Activated CD4-positive, alpha-beta T cell treated with anti-CD3 and anti-CD28 coated beads, Interleukin-2, amount 50 U/mL, for 4 hours (primary cell): ENCODE measurements around the gene PPM1B.
A peak's percentile ranks its signal among the peaks of the same experiment; 100 is the strongest.

ENCODE experiments used
- DNase-seq, 2 experiments: peaks; one replicate each; pipeline ENCODE4 v3.0.0-alpha.2; 2020

PPM1B gene

DNA sequence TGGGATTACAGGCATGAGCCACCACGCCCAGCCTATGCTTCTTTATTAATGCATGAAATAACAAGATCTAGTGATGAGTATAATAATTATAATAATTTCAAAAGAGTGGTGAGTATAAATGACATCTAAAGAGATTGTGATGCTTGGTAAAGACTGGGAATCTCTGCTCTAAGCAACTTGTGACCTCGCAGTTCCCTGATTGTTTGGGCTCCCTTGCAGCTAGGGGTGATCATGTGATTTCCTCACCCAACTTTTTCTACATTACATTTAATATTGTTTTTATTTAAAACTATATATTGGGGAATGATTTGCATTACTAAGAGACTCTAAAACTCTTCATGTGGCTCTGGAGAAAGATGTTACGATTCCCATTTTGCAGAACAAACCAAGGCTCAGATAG is 4.1 kb upstream of the PPM1B start:
- no peak for DNase-seq

GRCh38 chr2:44166096-44166495 is 2.6 kb upstream of the PPM1B start:
- no peak for DNase-seq

DNA sequence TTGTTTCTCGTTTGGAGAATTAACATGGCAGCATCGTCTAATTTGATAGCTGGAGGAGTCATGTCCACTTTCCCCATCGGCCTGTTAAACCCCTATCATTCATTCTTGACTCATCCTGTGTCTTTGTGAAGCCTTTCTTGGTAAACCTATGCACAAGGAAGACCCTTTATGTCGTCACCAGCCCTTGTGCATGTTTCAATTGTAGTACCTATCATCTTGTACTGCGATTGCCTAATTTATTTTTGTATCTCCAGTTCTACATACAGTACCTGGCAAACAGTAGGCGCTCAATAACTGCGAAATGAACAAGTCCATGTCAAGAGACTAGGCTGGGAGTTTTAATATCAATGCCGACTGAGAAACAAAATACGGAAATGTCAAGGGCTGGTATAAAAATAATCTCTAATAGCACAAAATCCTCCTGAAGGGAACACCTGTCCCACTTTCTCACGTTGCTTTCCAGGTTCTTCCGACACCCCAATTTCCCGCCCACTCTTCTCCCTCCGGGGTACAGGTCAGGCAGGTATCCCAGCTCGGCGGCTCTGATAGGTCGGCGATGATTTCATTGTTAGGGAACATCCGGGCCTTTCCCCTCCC is 1.3 kb upstream of the PPM1B start:
- DNase-seq = no peak

DNA sequence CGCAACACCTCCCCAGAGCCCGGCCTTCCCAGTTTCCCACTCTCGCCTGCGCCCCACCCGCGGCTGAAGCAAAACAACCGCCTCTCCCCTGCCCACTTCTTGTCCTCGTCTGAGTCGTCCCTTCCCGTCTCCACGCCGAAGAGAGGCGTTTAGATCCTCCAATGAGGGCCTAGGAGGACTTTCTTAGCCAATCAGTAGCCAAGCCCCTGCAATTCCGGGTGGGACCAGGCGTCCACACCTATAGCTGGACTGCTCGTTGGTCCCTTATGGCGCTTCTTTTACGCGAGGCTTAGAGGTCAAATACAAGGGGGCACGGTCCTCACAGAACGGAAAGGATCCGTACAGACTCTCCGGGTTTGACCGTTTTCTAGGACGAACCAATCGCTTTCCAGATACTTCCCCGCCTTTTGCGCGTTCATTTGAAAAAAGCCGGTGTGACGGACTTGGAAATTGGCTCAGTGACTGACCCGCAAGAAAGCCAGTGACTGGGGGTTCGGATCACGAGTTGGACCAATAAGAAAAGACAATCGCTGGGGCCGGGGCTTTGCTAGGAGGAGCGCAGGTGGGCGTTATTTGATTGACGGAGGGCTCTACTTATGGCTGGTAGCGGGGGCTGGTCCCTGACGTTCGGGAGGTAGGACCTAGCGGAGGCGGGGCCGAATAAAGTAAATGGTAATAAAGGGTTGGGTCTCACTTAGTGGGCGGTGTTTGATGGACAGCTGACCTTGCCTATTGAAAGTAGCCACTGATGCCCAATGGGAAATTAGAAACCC is 581 bp upstream of the PPM1B start:
- DNase-seq = peak; percentile 95 to 97

DNA sequence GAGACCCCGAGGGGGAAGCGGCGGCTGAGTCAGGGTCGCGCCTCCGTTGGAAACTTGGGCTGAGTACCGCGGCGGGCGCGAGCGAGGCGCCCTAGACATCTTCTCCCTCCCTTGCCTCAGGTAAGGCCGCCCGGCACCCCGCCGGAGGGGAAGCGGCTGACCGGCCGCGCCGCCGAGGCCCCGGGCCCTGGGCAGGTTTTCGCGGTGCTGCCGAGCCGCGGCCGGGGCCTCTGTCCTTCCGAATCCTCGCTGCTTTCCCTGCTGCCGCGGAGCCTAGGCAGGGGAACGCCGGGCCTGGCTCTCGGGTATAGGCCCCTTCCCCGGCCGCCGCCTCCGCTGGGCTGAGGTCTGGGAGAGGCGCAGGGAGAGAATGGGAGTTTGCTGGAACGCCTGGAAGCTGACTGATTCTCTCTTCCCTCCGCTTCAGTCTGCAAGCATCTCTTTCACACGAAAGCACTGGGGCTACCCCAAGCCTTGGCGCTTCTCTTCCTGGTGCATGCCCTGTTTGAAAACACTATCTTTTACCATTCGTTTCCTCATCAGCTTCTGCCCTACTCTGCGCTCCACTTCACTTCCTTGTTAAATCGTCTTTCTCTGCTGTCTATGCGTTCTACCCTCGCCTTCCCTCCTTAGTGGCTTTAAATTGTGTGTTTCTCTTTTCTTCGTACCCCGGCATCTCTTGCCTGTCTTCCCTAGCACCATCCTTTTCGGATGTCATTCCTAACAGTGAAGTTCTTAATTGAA is 652 bp downstream of the PPM1B start:
- DNase-seq = peak; percentile 23 to 32

DNA sequence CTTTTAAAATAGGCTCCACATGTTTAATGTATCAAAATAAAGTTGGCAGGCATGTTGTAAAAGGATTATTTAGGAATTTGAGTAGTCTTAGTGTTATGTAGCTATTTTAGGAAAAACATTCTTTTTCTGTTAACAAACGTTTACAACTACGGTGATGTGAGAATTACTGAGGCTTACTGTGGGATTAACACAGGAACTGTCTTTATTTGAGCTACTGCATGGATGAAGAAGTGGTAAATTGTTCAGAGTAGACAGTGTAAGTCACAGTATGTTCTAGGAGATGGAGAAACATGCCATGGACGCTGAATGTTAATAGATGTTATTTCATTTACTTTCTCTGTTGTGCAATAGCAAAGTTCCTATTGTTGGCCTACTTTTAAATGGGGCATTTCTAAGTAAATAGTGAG is 1.6 kb downstream of the PPM1B start:
- no peak for DNase-seq

- no peak for DNase-seq
Measured at GRCh38 chr2:44171018-44171417, 2.3 kb downstream of the PPM1B start.

DNA sequence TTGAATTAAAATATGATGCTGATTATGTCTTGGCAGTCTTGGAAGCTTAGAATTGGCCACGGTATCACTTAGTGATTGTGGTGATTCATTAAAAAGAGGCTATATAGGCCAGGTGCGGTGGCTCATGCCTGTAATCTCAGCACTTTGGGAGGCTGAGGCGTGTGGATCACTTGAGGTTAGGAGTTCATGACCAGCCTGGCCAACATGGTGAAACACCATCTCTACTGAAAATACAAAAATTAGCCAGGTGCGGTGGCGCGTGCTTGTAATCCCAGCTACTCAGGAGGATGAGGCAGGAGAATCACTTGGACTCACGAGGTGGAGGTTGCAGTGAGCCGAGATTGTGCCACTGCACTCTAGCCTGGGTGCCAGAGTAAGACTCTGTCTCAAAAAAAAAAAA is 2.8 kb downstream of the PPM1B start:
- DNase-seq = peak in 1 of 2 experiments; percentile 4

DNA sequence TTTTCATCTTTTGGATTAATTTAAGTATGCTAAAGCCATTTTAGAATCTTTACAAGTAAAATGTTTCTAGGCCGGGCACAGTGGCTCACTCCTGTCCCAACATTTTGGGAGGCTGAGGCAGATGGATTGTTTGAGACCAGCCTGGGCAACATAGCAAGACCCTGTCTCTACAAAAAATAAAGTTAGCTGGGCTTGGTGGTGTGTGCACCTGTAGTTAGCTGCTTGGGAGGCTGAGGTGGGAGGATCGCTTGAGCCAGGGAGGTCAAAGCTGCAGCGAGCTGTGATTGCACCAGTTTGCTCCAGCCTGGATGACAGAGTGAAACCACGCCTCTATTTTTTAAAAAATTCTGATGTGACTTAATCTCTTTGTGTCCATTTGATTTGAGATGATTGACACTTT is 3.9 kb downstream of the PPM1B start:
- DNase-seq = no peak

DNA sequence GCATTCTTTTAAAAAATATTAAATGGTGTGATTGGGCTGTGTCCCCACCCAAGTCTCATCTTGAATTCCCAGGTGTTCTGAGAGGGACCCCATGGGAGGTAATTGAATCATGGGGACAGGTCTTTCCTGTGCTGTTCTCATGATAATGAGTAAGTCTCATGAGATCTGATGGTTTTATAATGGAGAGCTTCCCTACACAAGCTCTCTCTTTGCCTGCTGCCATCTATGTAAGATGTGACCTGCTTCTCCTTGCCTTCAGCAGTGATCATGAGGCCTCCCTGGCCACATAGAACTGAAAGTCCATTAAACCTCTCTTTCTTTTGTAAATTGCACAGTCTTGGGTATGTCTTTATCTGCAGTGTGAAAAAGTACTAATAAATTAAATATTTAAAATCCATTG is 10.3 kb downstream of the PPM1B start:
- DNase-seq = no peak

DNA sequence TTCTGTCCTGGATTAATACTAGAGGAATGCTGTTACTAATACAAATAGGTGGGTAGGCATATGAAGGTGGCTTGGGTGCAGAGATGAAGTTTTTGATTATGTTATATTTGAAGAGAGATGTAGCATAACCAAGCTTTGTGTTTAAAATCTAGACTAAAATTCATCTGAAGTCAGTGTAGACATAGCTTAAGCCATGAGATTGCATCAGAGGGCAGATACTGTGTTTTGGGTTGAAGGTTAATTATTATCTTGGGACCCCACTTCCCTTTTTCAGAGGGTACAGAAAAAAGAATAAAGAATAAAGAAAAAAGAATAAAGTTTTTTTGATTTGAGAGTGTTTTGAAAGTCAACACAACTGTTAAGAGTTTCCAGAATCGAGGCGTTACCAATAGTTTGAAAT is 13.0 kb downstream of the PPM1B start:
- DNase-seq = no peak

DNA sequence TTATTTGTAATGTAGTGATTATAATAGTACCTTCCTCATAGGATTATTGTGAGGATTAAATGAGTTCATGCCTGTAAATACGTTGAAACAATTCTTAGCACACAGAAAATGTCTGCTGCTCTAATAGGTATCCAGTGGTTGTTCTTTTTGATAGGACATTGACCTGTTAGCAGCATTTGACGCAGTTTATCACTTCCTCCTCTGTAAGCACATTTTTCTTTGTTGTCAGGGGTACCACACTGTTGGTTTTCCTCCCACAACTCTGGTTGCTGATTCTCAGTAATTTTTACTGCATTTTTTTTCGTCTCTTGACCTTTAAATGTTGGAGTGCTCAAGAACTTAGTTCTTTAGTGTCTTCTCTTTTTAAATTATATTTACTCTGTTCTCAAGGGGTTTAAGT is 15.4 kb downstream of the PPM1B start:
- DNase-seq = no peak

DNA sequence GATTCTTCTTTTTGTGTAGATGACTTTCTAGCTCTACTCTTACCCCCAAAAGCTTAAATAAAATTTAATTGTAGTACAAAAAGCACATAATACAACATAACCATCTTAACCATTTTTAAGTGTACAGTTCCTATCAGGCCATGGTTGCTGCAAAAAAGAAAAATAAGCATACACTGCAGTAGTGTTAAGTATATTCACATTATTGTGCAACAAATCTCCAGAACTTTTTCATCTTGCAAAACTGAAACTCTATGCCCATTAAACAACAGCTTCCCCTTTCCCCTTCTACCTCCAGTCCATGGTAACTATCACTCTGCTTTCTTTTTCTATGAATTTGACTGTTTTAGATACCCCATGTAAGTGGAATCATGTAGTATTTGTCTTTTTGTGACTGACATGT is 18.1 kb downstream of the PPM1B start:
- no peak for DNase-seq

DNA sequence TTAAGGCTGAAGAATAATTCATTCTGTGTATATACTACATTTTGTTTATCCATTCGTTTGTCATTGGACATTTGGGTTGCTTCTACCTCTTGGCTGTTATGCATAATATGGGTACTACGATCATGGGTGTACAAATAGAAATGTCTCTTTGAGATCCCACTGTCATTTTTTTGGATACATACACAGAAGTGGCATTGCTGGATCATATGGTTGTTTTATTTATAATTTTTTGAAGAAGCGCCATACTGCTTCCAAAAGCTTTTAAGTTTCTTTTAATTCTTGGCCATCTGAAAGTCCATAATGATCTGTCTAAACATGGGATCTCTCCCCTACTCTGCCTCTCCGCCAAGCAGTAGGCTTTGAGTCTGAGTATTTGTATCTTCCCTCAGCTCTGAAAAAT is 18.6 kb downstream of the PPM1B start:
- DNase-seq = no peak

DNA sequence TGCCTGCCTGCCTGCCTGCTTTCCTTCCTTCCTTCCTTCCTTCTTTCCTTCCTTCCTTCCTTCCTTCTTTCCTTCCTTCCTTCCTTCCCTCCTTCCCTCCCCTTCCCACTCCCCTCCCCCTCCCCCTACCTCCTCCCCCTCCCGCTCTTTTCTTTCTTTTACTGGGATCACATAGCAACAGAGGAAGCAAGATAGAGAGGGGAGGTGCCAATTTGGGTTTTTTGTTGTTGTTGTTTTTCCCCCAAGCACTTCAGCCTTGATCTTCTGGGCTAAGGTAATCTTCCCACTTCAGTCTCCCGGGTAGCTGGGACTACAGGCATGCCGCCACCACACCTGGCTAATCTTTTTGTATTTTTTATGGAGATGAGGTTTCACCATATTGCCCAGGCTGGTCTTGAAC is 20.0 kb downstream of the PPM1B start:
- no peak for DNase-seq

DNA sequence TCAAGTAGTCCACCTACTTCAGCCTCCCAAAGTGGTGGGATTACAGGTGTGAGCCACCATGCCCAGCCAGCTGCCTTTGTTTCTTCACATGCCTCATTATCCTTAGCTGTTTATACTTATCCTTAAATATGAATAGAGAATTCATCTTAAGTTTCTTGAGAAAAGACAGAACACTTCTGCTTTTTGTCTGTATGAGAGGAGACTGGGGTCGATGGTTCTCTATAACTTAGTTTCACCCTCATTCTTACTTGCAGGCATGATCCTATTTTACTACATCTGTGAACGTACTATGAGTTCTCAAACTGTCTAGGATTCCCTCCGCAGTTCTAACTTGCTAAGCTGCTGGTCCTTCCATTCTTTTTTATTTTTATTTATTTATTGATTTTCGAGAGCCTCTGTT is 20.4 kb downstream of the PPM1B start:
- DNase-seq = no peak

GRCh38 chr2:44190526-44190925 is 21.9 kb downstream of the PPM1B start:
- DNase-seq = no peak

GRCh38 chr2:44191739-44192138 is 23.1 kb downstream of the PPM1B start:
- no peak for DNase-seq

DNA sequence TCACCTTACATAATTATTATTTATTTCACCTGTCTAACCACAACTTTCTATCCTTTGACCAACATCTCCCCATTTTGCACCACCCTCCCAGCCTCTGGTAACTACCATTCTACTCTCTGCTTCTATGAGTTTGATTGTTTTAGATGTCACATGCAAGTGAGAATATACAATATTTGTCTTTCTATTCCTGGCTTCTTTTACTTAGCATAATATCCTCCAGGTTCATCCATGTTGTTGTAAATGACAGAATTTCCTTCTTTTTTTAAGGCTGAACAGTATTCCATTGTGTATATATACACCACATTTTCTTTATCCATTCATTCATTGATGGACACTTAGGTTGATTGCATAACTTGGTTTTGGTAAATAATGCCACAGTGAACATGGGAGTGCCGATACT is 24.0 kb downstream of the PPM1B start:
- no peak for DNase-seq

- no peak for DNase-seq
Measured at GRCh38 chr2:44195714-44196113, 27.0 kb downstream of the PPM1B start.

- no peak for DNase-seq
Measured at GRCh38 chr2:44197816-44198215, 29.1 kb downstream of the PPM1B start.

- DNase-seq = no peak
Measured at GRCh38 chr2:44200011-44200410, 31.3 kb downstream of the PPM1B start.

DNA sequence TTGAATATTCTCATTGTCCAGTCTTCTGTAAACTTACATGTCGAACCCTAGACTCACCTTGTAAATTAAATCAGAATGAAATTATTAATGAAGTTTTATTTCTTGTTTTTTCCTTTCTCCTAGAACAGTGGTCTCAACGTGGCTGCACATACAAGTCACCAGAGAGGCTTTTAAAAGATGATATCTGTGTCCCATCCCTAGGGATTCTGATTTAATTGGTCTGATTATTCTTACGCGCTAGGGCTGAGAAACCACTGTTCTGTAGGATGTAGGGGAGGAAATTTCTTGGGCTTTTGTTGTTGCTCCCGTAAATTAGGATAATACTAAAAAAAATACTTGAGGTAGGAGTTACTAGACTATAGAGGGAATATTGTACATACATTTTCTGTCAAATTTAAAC is 32.1 kb downstream of the PPM1B start:
- no peak for DNase-seq

- DNase-seq = no peak
Measured at GRCh38 chr2:44201648-44202165, 33.0 kb downstream of the PPM1B start.
